OCI-LY3 (cell line): ENCODE results near the gene RBBP4.
"Not testable (repeated sequence)": the region's sequence is repeated elsewhere in the genome, so short reads cannot be mapped to it uniquely, and the experiment has no call there.

ENCODE experiments used
- H2AFZ ChIP-seq: fragments of 200-600, 300-600 bp; shearing (Covaris generic); 2 replicates; pipeline ENCODE4 v1.6.0; 2014; ENCODE audit warnings: antibody characterized with exemption, low read depth, low read length
- H3K27ac ChIP-seq: fragments of 200-600, 300-600 bp; sonication (generic); 2 replicates; pipeline ENCODE4 v1.5.1; 2014; ENCODE audit warnings: mild to moderate bottlenecking, low read length, moderate library complexity, mixed read lengths
- H3K27me3 ChIP-seq: fragments of 200-600, 300-600 bp; sonication (generic); 2 replicates; pipeline ENCODE4 v1.6.1; 2014; ENCODE audit warnings: low read depth, low read length, mixed read lengths
- H3K36me3 ChIP-seq: fragments of 200-600, 300-600 bp; sonication (generic); replicated peaks from 2 replicates; pipeline ENCODE3; 2014; ENCODE audit warnings: low read depth, low read length, mixed read lengths
- H3K4me1 ChIP-seq: fragments of 300-600, 200-600 bp; sonication (generic); 2 replicates; pipeline ENCODE4 v1.6.1; 2014; ENCODE audit warnings: low read length, mixed read lengths
- H3K4me2 ChIP-seq: fragments of 200-600, 300-600 bp; sonication (generic); 2 replicates; pipeline ENCODE4 v1.6.1; 2014; ENCODE audit warnings: low read length, mixed read lengths
- H3K4me3 ChIP-seq: fragments of 300-600, 200-600 bp; sonication (generic); 2 replicates; pipeline ENCODE4 v1.5.1; 2014; ENCODE audit warnings: antibody characterized with exemption, mild to moderate bottlenecking, low read length, moderate library complexity
- H3K79me2 ChIP-seq: fragments of 300-600, 200-600 bp; shearing (Covaris generic); 2 replicates; pipeline ENCODE4 v1.6.1; 2014; ENCODE audit warnings: mild to moderate bottlenecking, low read length, mixed read lengths
- H3K9ac ChIP-seq: fragments of 300-600, 200-600 bp; shearing (Covaris generic); 2 replicates; pipeline ENCODE4 v1.6.0; 2014; ENCODE audit warnings: mild to moderate bottlenecking, low read length, moderate library complexity
- H3K9me3 ChIP-seq: fragments of 200-600, 300-600 bp; shearing (Covaris generic); 2 replicates; pipeline ENCODE4 v1.6.1; 2014; ENCODE audit warnings: low read length, mixed read lengths; ENCODE audit not compliant: insufficient read depth
- H4K20me1 ChIP-seq: fragments of 200-600, 300-600 bp; sonication (generic); 2 replicates; pipeline ENCODE4 v1.6.1; 2016; ENCODE audit warnings: low read length, mixed read lengths; ENCODE audit not compliant: insufficient read depth
- CTCF ChIP-seq: fragments of 200-600, 300-600 bp; sonication (generic); IDR thresholded peaks from 2 replicates; pipeline ENCODE4 v1.5.1; 2014; ENCODE audit warnings: antibody characterized with exemption, low read length, low read depth
- EZH2phosphoT487 ChIP-seq: fragments of 200-600 bp; shearing (Covaris generic); IDR thresholded peaks from 2 replicates; pipeline ENCODE4 v1.6.1; 2018; ENCODE audit warnings: antibody characterized with exemption, mixed run types, low read depth

Gene RBBP4

DNA sequence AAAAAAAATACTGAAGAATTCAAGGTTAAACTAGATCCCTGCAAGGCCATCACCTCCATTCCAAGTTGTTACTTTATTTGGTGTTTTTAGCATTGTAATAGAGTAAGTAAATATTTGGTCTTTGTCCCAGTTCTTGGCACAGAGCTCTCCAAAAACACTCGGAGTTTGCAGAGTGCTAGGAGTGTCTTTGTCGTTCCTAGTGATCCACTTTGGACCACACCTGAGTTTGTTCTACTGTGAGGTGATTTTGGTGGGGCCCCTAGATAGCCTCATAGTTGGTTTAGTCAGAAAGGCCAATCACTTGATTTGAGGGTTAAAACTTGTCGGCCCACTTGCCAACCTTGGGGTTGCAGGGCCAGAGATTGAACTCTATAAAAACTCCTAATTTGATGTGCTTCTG lies 25.9 kb downstream of the RBBP4 start:
- no peak overlapping the region for H3K9ac ChIP-seq
- peaks cover 39% of the 10 kb centered on the region for H3K36me3 ChIP-seq
- no peak overlapping the region for H3K4me2 ChIP-seq
- no peak overlapping the region for H2AFZ ChIP-seq
- H4K20me1 ChIP-seq: no peaks in the 10 kb centered on the region
- TF ChIP-seq CTCF (no peak), EZH2phosphoT487 (no peak)
- no peaks in the 10 kb centered on the region for H3K79me2 ChIP-seq
- H3K4me3 ChIP-seq: no peak overlapping the region
- H3K27ac ChIP-seq: no peak overlapping the region
- H3K4me1 ChIP-seq: no peaks in the 10 kb centered on the region
- no peaks in the 10 kb centered on the region for H3K27me3 ChIP-seq
- no peaks in the 10 kb centered on the region for H3K9me3 ChIP-seq

- not testable (repeated sequence) for H3K4me3 ChIP-seq, H3K9ac ChIP-seq, H4K20me1 ChIP-seq, H3K4me1 ChIP-seq, H2AFZ ChIP-seq, H3K4me2 ChIP-seq, H3K79me2 ChIP-seq, H3K27ac ChIP-seq, H3K9me3 ChIP-seq, H3K27me3 ChIP-seq
- H3K36me3 ChIP-seq: peaks cover 32% of the 10 kb centered on the region
Measured at GRCh38 chr1:32679993-32680392, 29.0 kb downstream of the RBBP4 start.

DNA sequence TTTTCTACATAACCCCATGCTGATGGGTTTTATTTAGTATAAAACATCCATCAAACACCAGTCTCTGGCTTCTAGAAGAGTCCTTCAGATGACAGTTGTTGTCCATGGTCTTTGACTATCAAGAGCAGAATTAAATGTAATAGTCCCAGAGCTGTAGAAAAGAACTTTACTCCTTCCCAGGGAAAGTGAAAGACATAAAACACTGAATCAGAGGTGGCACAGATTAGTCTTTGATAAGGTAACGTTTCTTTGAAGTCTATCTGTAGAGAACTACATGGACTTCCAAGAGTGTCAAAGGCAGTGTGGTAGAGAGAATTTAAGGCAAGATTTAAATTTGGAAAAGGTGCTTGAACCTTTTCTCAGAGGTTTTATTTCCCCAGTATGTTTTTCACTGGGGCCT lies 29.6 kb downstream of the RBBP4 start:
- Histone ChIP-seq H3K4me3 (no peak overlapping the region), H3K9me3 (no peaks in the 10 kb centered on the region), H3K79me2 (no peaks in the 10 kb centered on the region), H4K20me1 (no peaks in the 10 kb centered on the region), H3K36me3 (peaks cover 35% of the 10 kb centered on the region), H2AFZ (no peak overlapping the region), H3K4me1 (no peaks in the 10 kb centered on the region), H3K9ac (no peak overlapping the region), H3K27ac (no peak overlapping the region), H3K27me3 (no peaks in the 10 kb centered on the region), H3K4me2 (no peak overlapping the region)
- no peak for TF ChIP-seq CTCF
- no peak for TF ChIP-seq EZH2phosphoT487

- H3K9me3 ChIP-seq: no peaks in the 10 kb centered on the region
- no peak overlapping the region for H2AFZ ChIP-seq
- no peaks in the 10 kb centered on the region for H3K27me3 ChIP-seq
- TF ChIP-seq EZH2phosphoT487: no peak
- TF ChIP-seq CTCF: no peak
- H4K20me1 ChIP-seq: no peaks in the 10 kb centered on the region
- H3K4me2 ChIP-seq: no peak overlapping the region
- H3K9ac ChIP-seq: no peak overlapping the region
- peaks cover 43% of the 10 kb centered on the region for H3K36me3 ChIP-seq
- no peak overlapping the region for H3K27ac ChIP-seq
- H3K4me1 ChIP-seq: no peaks in the 10 kb centered on the region
- no peaks in the 10 kb centered on the region for H3K79me2 ChIP-seq
- H3K4me3 ChIP-seq: no peak overlapping the region
Measured at GRCh38 chr1:32681509-32681908, 30.5 kb downstream of the RBBP4 start.

- H4K20me1 ChIP-seq: no peaks in the 10 kb centered on the region
- H3K79me2 ChIP-seq: no peaks in the 10 kb centered on the region
- peaks cover 41% of the 10 kb centered on the region for H3K36me3 ChIP-seq
- H3K27ac ChIP-seq: no peak overlapping the region
- no peak overlapping the region for H3K9ac ChIP-seq
- H3K4me2 ChIP-seq: no peak overlapping the region
- no peak overlapping the region for H3K4me3 ChIP-seq
- H3K27me3 ChIP-seq: no peaks in the 10 kb centered on the region
- no peaks in the 10 kb centered on the region for H3K4me1 ChIP-seq
- TF ChIP-seq EZH2phosphoT487 (no peak), CTCF (no peak)
- no peaks in the 10 kb centered on the region for H3K9me3 ChIP-seq
- no peak overlapping the region for H2AFZ ChIP-seq
Measured at GRCh38 chr1:32681999-32682398, 31.0 kb downstream of the RBBP4 start.
